ENCODE results near the gene CAPN3.

Gene CAPN3

DNA sequence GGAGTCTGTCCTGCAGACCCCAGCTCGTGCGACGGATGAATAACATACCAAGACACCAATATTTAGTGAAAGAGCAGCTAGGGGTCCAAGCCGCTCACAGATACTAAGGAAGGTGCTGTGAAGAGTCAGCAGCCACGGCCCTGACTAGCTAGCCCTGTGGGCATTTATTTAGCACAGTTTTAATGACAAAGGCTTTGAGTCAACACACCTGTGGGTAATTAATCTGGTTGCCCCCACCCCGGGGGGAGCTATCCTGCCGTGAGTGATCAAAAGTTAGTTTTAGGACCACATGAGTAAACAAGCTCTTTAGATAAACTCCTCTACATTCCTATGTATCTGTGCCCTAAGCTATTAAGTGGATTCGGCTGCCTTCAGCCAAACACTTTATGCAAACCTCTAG lies 18.7 kb downstream of the CAPN3 start:
- Histone ChIP-seq H3K27me3 (ENCODE audit: insufficient read depth, poor library complexity, severe bottlenecking) (no peaks in the 10 kb centered on the region), H3K4me3 (replicated peaks; ENCODE audit: insufficient read depth, low read length) (no peak overlapping the region), H3K27ac (replicated peaks) (no peak overlapping the region)
- no peak for DNase-seq (ENCODE audit: low read depth in 1 of 2, low spot score in 1 of 2)
- TF ChIP-seq SPI1 (IDR thresholded peaks at IDR 0.05; ENCODE audit: borderline replicate concordance, low read depth) (no peak), POLR2AphosphoS5 (IDR thresholded peaks at IDR 0.05; ENCODE audit: low read depth) (no peak)
- TF ChIP-seq, protein P1, sequence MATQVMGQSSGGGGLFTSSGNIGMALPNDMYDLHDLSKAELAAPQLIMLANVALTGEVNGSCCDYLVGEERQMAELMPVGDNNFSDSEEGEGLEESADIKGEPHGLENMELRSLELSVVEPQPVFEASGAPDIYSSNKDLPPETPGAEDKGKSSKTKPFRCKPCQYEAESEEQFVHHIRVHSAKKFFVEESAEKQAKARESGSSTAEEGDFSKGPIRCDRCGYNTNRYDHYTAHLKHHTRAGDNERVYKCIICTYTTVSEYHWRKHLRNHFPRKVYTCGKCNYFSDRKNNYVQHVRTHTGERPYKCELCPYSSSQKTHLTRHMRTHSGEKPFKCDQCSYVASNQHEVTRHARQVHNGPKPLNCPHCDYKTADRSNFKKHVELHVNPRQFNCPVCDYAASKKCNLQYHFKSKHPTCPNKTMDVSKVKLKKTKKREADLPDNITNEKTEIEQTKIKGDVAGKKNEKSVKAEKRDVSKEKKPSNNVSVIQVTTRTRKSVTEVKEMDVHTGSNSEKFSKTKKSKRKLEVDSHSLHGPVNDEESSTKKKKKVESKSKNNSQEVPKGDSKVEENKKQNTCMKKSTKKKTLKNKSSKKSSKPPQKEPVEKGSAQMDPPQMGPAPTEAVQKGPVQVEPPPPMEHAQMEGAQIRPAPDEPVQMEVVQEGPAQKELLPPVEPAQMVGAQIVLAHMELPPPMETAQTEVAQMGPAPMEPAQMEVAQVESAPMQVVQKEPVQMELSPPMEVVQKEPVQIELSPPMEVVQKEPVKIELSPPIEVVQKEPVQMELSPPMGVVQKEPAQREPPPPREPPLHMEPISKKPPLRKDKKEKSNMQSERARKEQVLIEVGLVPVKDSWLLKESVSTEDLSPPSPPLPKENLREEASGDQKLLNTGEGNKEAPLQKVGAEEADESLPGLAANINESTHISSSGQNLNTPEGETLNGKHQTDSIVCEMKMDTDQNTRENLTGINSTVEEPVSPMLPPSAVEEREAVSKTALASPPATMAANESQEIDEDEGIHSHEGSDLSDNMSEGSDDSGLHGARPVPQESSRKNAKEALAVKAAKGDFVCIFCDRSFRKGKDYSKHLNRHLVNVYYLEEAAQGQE (IDR thresholded peaks at IDR 0.05; ENCODE audit: insufficient replicate concordance, low read depth) = no peak
- TF ChIP-seq, protein P2, sequence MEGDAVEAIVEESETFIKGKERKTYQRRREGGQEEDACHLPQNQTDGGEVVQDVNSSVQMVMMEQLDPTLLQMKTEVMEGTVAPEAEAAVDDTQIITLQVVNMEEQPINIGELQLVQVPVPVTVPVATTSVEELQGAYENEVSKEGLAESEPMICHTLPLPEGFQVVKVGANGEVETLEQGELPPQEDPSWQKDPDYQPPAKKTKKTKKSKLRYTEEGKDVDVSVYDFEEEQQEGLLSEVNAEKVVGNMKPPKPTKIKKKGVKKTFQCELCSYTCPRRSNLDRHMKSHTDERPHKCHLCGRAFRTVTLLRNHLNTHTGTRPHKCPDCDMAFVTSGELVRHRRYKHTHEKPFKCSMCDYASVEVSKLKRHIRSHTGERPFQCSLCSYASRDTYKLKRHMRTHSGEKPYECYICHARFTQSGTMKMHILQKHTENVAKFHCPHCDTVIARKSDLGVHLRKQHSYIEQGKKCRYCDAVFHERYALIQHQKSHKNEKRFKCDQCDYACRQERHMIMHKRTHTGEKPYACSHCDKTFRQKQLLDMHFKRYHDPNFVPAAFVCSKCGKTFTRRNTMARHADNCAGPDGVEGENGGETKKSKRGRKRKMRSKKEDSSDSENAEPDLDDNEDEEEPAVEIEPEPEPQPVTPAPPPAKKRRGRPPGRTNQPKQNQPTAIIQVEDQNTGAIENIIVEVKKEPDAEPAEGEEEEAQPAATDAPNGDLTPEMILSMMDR (IDR thresholded peaks at IDR 0.05; ENCODE audit: insufficient read depth, low read length) = no peak

DNA sequence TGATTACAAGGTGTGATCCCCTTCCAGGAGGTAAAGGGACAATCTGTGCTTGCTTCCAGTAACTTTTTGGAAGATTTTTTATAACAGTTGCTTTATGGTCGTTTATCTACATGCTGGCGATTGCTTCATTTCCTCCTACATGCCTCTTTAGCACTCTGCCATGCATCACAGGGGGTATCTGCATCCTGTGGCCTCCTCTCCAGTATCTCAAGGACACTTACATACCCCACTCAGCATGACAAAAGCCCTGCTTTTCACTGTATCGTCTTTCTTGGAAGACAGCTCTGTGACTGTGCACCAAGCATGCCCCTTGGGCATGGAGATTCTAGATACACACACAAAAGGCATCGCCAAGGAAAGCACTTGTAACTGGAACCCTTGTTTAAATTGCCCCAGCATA lies 25.3 kb downstream of the CAPN3 start:
- H3K4me3 ChIP-seq (replicated peaks; ENCODE audit: insufficient read depth, low read length) = no peak overlapping the region
- no peaks in the 10 kb centered on the region for H3K27me3 ChIP-seq (ENCODE audit: insufficient read depth, poor library complexity, severe bottlenecking)
- DNase-seq (ENCODE audit: low read depth in 1 of 2, low spot score in 1 of 2) = no peak
- H3K27ac ChIP-seq (replicated peaks) = no peak overlapping the region
- TF ChIP-seq, protein P1 (IDR thresholded peaks at IDR 0.05; ENCODE audit: insufficient replicate concordance, low read depth) = no peak
- TF ChIP-seq, protein P2 (IDR thresholded peaks at IDR 0.05; ENCODE audit: insufficient read depth, low read length) = no peak
- TF ChIP-seq POLR2AphosphoS5 (IDR thresholded peaks at IDR 0.05; ENCODE audit: low read depth) = no peak

DNA sequence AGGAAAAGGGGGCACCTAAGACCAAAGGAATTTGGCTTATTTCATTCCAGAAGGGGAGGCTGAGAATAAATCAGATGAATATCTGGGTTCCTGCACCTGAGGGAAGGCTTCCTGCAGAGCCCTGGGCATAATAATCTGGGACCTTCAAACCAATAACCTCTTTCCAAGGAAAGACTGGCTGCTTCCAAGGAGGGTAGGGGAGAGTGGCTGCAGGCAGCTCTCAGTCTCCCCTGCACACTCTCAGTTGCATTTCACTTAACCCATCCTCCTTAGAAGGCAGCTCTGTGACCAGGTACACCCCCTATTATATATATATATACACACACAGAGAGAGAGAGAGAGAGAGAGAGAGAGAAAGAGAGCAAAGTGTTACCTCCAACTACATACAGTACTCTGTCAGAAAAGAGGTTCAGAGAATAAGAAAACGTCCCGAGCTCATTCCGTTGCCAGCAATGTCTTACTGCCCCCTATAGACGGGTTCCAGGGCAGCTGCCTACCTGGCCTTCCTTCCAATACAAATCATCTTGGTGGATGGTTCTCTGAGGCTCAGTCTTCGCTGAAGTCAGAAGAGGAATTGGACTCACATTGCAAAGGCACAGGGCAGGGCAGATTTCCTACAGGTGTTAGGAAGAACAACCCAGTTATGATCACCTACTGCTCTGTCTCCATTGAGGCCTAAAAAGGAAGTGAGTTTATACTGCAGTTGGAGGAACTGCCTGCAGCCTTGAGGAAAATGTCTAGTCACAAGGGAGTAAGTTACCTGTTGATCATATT lies 26.1 kb downstream of the CAPN3 start:
- TF ChIP-seq GABPA (IDR thresholded peaks at IDR 0.05; ENCODE audit: low read depth) = no peak
- TF ChIP-seq, protein P1 (IDR thresholded peaks at IDR 0.05; ENCODE audit: insufficient replicate concordance, low read depth) = no peak
- peak; percentile 60; the same call in 1 of the 2 replicates for TF ChIP-seq SPI1 (IDR thresholded peaks at IDR 0.05; ENCODE audit: borderline replicate concordance, low read depth)
- TF ChIP-seq, protein P2 (IDR thresholded peaks at IDR 0.05; ENCODE audit: insufficient read depth, low read length) = peak; percentile 82
- no peak for TF ChIP-seq POLR2AphosphoS5 (IDR thresholded peaks at IDR 0.05; ENCODE audit: low read depth)
- Histone ChIP-seq H3K27me3 (ENCODE audit: insufficient read depth, poor library complexity, severe bottlenecking) (no peaks in the 10 kb centered on the region), H3K4me3 (replicated peaks; ENCODE audit: insufficient read depth, low read length) (no peak overlapping the region), H3K27ac (replicated peaks) (no peak overlapping the region)
- peak; percentile 28 to 69 for DNase-seq (ENCODE audit: low read depth in 1 of 2, low spot score in 1 of 2)

All from HL-60 (cell line).